ENCODE results near the gene RRAS2.
"Not testable (repeated sequence)": the region's sequence is repeated elsewhere in the genome, so short reads cannot be mapped to it uniquely, and the experiment has no call there.

The RRAS2 gene

GRCh38 chr11:14358729-14359439 lies at the start of gene RRAS2:
Gene RRAS2 (minus strand): TSS chr11:14359183. CDS start chr11:14358870, 313 bp downstream.
- peak; percentile 51 for DNase-seq

GRCh38 chr11:14408612-14409011 lies 49.6 kb upstream of the RRAS2 start:
- no peak for DNase-seq

DNA sequence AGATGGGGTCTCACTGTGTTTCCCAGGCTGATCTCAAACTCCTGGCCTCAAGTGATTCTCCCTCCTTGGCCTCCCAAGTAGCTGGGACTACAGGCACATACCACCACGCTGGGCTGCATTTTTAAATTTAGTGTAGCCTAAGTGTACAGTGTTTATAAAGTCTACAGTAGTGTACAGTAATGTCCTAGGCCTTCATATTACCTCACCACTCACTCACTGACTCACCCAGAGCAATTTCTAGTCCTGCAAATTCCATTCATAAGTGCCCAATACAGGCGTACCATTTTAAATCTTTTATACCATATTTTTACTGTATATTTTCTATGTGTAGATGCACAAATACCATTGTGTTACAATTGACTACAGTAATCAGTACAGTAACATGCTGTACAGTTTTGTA lies 47.1 kb upstream of the RRAS2 start:
- DNase-seq: not testable (repeated sequence)

DNA sequence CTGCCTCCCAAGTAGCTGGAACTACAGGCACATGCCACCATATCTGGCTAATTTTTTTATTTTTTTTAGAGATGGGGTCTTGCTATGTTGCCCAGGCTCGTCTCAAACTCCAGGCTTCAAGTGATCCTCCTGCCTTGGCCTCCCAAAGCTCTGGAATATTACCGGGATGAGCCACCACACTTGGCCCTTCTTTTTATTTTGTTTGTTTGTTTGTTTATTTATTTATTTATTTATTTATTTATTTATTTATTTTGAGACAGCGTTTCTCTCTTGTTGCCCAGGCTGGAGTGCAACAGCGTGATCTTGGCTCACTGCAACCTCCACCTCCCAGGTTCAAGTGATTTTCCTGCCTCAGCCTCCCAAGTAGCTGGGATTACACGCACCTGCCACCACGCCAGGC lies 44.5 kb upstream of the RRAS2 start:
- DNase-seq: not testable (repeated sequence)

GRCh38 chr11:14399087-14399486 lies 40.1 kb upstream of the RRAS2 start:
- no peak for DNase-seq

GRCh38 chr11:14396273-14396672 lies 37.3 kb upstream of the RRAS2 start:
- DNase-seq: no peak

DNA sequence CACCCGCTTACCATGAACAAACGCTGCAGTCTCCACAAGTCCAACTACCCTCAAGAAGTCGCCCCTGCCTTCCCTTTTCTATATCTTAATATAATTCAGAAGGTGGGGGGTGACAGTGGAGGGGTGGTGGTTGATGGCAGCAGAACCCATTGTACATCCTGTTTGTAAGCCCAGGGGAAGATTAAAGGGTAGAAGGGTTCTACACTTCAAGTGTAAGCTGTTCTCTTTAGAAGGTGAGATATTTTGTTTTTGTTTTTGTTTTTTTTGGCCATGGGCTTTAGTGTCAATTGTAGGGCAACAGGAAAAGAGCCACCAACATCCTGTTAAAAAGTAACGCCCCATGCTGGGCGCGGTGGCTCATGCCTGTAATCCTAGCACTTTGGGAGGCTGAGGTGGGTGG lies 34.9 kb upstream of the RRAS2 start:
- DNase-seq: no peak

DNA sequence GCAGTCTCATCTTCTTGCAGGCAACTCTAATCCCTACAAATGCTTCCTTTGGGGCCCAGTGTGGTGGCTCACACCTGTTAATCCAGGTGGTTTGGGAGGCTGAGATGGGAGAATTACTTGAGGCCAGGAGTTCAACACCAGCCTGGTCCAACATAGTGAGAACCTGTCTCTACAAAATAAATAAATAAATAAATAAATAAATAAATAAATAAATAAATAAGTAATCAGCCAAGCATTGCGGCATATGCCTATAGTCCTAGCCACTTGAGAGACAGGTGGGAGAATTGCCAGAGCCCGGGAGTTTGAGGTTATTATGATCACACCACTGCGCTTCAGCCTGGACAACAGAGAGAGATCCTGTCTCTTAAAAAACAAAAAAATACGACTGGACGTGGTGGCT lies 34.1 kb upstream of the RRAS2 start:
- no peak for DNase-seq

GRCh38 chr11:14390669-14391068 lies 31.7 kb upstream of the RRAS2 start:
- no peak for DNase-seq

GRCh38 chr11:14388352-14388751 lies 29.4 kb upstream of the RRAS2 start:
- no peak for DNase-seq

GRCh38 chr11:14386895-14387480 lies 28.0 kb upstream of the RRAS2 start:
- DNase-seq: no peak

DNA sequence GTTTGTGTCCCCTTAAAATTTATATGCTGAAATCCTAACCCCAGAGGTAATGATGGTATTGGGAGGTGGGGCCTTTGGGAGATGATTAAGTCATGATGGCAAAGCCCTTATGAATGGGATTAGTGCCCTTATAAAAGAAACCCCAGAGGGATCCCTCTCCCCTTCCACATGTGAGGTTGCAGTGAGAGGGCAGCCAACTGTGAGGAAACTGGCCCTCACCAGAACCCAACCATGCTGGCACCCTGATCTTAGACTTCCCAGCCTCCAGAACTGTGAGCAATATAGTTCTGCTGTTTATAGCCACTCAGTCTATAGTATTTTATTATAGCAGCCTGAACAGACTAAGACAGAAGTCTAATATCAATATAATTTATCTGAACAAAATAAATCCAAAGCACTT lies 27.1 kb upstream of the RRAS2 start:
- DNase-seq: no peak

GRCh38 chr11:14384338-14384737 lies 25.4 kb upstream of the RRAS2 start:
- DNase-seq: no peak

DNA sequence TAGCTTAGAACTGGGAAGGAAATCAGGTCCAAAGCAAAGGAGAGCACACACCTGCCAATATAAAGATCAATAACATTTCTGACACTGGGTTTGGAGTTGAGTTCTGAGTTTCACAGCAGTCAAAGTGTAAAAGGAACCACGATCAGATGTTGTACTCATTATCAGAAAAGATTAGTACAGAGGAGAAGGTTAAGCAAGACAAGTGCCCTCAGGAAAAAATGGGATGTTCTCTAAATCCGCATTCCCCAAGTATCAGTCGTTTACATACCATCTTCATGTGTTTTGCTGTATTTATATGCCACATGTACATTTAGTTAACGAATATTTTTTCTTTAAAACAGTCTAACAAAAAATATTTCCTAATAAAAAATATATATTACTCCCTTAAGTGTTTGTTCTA lies 23.0 kb upstream of the RRAS2 start:
- no peak for DNase-seq

DNA sequence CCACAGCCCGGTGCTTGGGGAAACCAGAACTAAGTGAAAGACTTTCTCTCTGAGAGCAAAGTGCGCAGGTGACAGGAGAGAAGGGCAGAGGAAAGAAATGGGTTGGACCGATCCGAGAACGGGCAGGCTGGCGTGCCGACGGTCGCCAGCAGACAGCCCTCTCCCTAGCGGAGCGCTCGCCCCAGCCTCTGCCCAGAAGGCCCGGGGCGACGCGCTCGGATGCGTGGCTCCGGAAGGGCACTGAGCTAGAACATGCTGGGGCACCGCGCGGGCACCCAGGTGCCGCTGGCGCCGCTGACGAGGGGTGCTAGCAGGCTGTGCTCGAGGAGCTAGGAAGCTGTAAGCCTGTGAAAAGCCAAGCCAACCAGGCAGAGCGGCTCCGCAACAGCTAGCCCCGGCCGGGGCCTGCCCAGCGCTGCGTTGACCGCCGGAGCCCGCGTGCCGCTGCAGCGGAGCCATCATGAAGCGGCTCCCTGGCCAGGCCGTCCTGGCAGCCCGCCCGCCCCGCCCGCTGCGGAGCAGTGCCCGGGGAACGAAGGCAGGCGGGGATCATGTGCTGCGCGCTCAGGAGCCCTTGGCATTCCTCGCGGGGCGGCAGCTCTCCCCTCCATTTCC lies 22.1 kb upstream of the RRAS2 start:
- peak; percentile 32 for DNase-seq

- DNase-seq: no peak
Measured at GRCh38 chr11:14380125-14380936, 21.3 kb upstream of the RRAS2 start.

DNA sequence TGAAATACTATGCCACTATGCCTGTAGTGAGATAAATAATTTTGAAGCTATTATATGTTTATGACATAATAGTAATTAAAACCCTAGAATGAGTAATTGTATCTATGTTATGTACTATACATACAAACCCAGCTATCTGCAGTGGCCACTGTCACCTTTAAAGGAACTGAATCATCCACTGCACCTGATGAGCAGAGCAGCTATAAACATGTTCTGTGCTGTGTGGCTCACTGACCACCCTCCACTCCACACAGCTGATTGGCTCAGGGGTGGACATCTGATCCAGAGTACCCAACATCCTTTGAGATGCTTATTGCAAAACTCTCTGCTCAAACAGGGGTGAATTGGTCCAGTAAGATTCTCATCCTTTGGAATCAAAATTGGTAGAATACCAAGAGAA lies 19.2 kb upstream of the RRAS2 start:
- DNase-seq: no peak

DNA sequence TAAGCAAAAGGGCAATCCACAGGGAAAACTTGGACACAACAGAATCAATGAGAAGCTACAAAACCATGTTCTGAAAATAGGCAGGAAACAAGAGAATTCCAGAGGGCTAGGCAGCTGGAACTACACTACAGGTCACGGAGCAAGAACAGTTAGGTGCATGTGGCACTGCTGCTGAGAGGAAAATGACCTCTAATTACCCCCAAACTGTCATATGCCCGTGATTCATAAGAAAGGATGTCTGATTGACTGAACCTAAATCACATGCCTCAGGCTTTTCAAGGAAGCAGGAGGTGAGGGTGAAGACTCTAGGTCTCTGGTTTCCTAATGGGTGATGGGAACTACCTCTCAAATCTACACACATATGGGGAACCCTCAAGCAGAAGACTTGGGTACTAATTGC lies 17.9 kb upstream of the RRAS2 start:
- DNase-seq: no peak

GRCh38 chr11:14374922-14375830 lies 16.2 kb upstream of the RRAS2 start:
- no peak for DNase-seq

DNA sequence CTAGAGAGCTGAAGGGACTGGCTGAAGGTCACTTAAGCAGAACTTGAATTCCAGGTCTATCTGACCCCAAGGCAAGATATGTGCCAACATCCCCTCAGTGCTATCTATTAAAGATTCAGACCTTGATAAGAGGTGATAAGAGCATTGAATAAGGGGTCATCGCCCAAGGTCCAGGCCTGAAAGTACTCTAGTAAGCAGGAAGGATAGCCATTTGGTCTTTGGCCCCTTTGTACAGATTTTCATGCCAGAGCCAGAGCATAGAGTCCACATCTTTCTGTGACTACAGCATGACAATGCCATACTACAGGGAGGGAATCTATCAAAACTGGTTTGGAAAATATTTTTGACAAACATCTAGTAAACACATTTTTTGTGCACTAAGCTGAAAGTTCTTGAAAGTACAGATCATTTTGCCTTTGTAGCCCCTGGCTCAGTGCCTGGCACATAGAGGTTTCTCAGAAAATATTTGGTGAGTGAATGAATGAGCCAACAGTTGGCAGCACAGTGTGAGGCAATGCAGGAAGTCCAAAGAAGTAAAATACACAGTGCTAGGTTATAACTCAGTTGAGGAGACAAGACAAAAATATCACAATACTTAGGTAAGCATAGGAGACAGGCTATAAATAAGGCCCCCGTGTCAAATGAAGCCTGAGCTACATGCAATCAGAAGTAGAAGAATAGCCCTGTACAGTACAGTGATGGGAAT lies 15.1 kb upstream of the RRAS2 start:
- DNase-seq: no peak

DNA sequence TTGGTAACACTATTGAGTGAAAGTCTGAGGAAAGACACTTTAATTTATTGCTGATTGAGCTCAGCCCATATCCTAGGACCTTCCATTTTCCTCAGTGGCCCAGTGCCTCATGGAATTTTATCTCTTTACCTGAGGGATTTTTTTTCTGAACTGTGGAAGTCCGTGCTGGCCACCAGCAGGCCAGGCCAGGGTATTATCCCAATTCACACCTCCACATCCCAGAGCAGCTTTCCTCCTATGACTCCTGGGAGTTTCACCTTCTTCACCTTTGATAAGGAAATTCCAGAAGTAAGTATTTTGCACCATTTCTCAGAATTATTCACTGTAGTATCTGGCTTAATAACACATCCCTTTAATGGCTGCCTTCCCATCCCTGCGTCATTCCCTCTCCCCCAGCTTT lies 13.0 kb upstream of the RRAS2 start:
- no peak for DNase-seq

GRCh38 chr11:14371249-14371648 lies 12.3 kb upstream of the RRAS2 start:
- DNase-seq: no peak

Data from NCI-H2029 (cell line).